HEK293T (cell line): ENCODE results near the gene SORT1.

Experiments used
- BHLHE40 ChIP-seq: fragments of 450-650 bp; IDR thresholded peaks from 2 replicates; pipeline ENCODE4 v1.6.1; 2016; ENCODE audit warnings: mild to moderate bottlenecking, moderate library complexity, borderline replicate concordance
- FOXA1 ChIP-seq: fragments of 450-650 bp; IDR thresholded peaks from 2 replicates; pipeline ENCODE4 v1.6.1; 2016; ENCODE audit warnings: mild to moderate bottlenecking
- FOXK2 ChIP-seq: fragments of 450-650 bp; IDR thresholded peaks from 2 replicates; pipeline ENCODE4 v1.6.1; 2016; ENCODE audit warnings: mild to moderate bottlenecking
- HDGF ChIP-seq: fragments of 450-650 bp; IDR thresholded peaks from 2 replicates; pipeline ENCODE4 v1.6.1; 2017; ENCODE audit warnings: antibody characterized with exemption, borderline replicate concordance
- L3MBTL2 ChIP-seq: fragments of 450-650 bp; conservative IDR thresholded peaks from 2 replicates; pipeline ENCODE4 v1.6.1; 2016; ENCODE audit warnings: mild to moderate bottlenecking
- SP1 ChIP-seq: fragments of 450-650 bp; IDR thresholded peaks from 2 replicates; pipeline ENCODE4 v1.6.1; 2017
- TARDBP ChIP-seq: fragments of 450-650 bp; IDR thresholded peaks from 2 replicates; pipeline ENCODE4 v1.6.1; 2016

GRCh38 chr1:109271458-109271857, 126.3 kb downstream of the SORT1 start:
- TF ChIP-seq SP1 (no peak), TARDBP (no peak), HDGF (no peak), FOXA1 (no peak), FOXK2 (no peak), L3MBTL2 (no peak), BHLHE40 (no peak)
